HCT116 (cell line): ENCODE results near the gene AMER1. TPM values are rescaled to one million over a fixed set of nuclear protein-coding genes. Genes with fewer than 3 reads are reported as not detected.

Experiments
- ATAC-seq: fragments of 200-7000 bp; cut with Tn5 transposase; 2 replicates; pipeline ENCODE4 v1.9.1; 2020; ENCODE audit warnings: mild to moderate bottlenecking, moderate library complexity
- BruUV-seq: library from RNA; stranded (reverse); fragments of 400-500 nt; replicated peaks from 2 replicates; lab custom pipeline; 2021; lab: Mats Ljungman, UMichigan
- CTCF ChIA-PET: fragments of 300-600 bp; sonication (Branson Sonifier 250); formaldehyde crosslinking; loops from one replicate; lab custom pipeline; 2021; ENCODE audit warnings: antibody characterized with exemption; lab: Charles Lee
- POLR2A ChIA-PET: fragments of 300-600, 350-600 bp; sonication (Branson Sonifier 250); formaldehyde crosslinking; loops from one replicate; lab custom pipeline; 2021; ENCODE audit warnings: antibody characterized with exemption; lab: Charles Lee
- RAD21 ChIA-PET, 2 experiments: fragments of 300-600 bp; sonication (Branson Sonifier 250); formaldehyde crosslinking; loops; one replicate each; lab custom pipeline; 2023; ENCODE audit warnings: low total read pairs in 2 of 2; ENCODE audit not compliant: uncharacterized antibody in 2 of 2, unreplicated experiment in 2 of 2, low non-redundant PET in 1 of 2; lab: Charles Lee
- DNase-seq: peaks from one replicate; pipeline ENCODE4 v3.0.0-alpha.2; 2010; ENCODE audit warnings: low read depth, low spot score
- H2AFZ ChIP-seq: fragments of 200-600 bp; shearing (Covaris generic), sonication (generic); 2 replicates; pipeline ENCODE4 v1.6.1; 2017; ENCODE audit warnings: low read depth, mixed run types, mixed read lengths, antibody characterized with exemption, low read length; ENCODE audit not compliant: poor library complexity, severe bottlenecking
- H3K27ac ChIP-seq: 2 replicates; pipeline ENCODE4 v1.5.1; 2012; ENCODE audit warnings: low read depth, low read length
- H3K27me3 ChIP-seq: fragments of 200-600 bp; sonication (generic); 2 replicates; pipeline ENCODE4 v1.6.1; 2016; ENCODE audit warnings: mixed run types, low read length, mixed read lengths; ENCODE audit not compliant: insufficient read depth
- H3K36me3 ChIP-seq, 2 experiments: fragments of 200-500 bp in 1 of 2; fragments of 200-600 bp in 1 of 2; sonication (Bioruptor generic) in 1 of 2; sonication (generic) in 1 of 2; 2 replicates each; pipeline versions ENCODE4 v1.5.1 to v1.6.1; 2014 to 2016; ENCODE audit warnings: low read length in 2 of 2, inconsistent platforms in 1 of 2, mixed read lengths in 1 of 2, mixed run types in 1 of 2; ENCODE audit not compliant: insufficient read depth in 2 of 2, control insufficient read depth in 1 of 2
- H3K4me1 ChIP-seq, 2 experiments: fragments of 200-600 bp in 1 of 2; sonication (generic) in 1 of 2; 2 replicates each; pipeline versions ENCODE4 v1.5.1 to v1.6.1; 2012 to 2017; ENCODE audit warnings: low read length in 2 of 2, inconsistent platforms in 1 of 2, mild to moderate bottlenecking in 1 of 2, mixed read lengths in 1 of 2, mixed run types in 1 of 2, moderate library complexity in 1 of 2; ENCODE audit not compliant: insufficient read depth in 2 of 2, control insufficient read depth in 1 of 2
- H3K4me2 ChIP-seq: fragments of 200-600 bp; sonication (generic); 2 replicates; pipeline ENCODE4 v1.6.1; 2017; ENCODE audit warnings: mixed run types, low read length, mixed read lengths
- H3K4me3 ChIP-seq, 2 experiments: fragments of 200-600 bp in 1 of 2; sonication (generic) in 1 of 2; replicated peaks in 1 of 2; 2 replicates each; pipeline ENCODE4 v1.5.1; 2011 to 2016; ENCODE audit warnings: low read length in 2 of 2, control low read depth in 1 of 2, low read depth in 1 of 2, mild to moderate bottlenecking in 1 of 2, mixed read lengths in 1 of 2, mixed run types in 1 of 2
- H3K79me2 ChIP-seq: fragments of 200-600 bp; sonication (generic); 2 replicates; pipeline ENCODE4 v1.6.1; 2017; ENCODE audit warnings: mild to moderate bottlenecking, mixed run types, low read length, moderate library complexity, mixed read lengths; ENCODE audit not compliant: insufficient read depth
- H3K9ac ChIP-seq: fragments of 200-600 bp; sonication (generic); 2 replicates; pipeline ENCODE4 v1.6.1; 2016; ENCODE audit warnings: low read length, mixed read lengths
- H3K9me2 ChIP-seq: fragments of 200-600 bp; sonication (generic), shearing (Covaris generic); 2 replicates; pipeline ENCODE4 v1.6.1; 2017; ENCODE audit warnings: mixed run types, mild to moderate bottlenecking, moderate library complexity; ENCODE audit not compliant: insufficient read depth
- H3K9me3 ChIP-seq, 2 experiments: fragments of 200-500 bp in 1 of 2; fragments of 200-600 bp in 1 of 2; sonication (Bioruptor generic) in 1 of 2; sonication (generic) in 1 of 2; 2 replicates each; pipeline ENCODE4 v1.6.1; 2014 to 2017; ENCODE audit warnings: low read length in 2 of 2, mixed read lengths in 2 of 2, inconsistent platforms in 1 of 2, low read depth in 1 of 2, mild to moderate bottlenecking in 1 of 2, mixed run types in 1 of 2, moderate library complexity in 1 of 2; ENCODE audit not compliant: control insufficient read depth in 1 of 2, insufficient read depth in 1 of 2
- H4K20me1 ChIP-seq: fragments of 200-600 bp; sonication (generic), shearing (Covaris generic); 2 replicates; pipeline ENCODE4 v1.6.1; 2017; ENCODE audit warnings: mixed run types, mild to moderate bottlenecking, moderate library complexity; ENCODE audit not compliant: insufficient read depth
- ATF3 ChIP-seq: IDR thresholded peaks from 2 replicates; pipeline ENCODE4 v1.6.1; 2012
- CBX3 ChIP-seq: IDR thresholded peaks from 2 replicates; pipeline ENCODE4 v1.6.1; 2012; ENCODE audit warnings: low read depth
- CEBPB ChIP-seq: IDR thresholded peaks from 2 replicates; pipeline ENCODE4 v1.6.1; 2012; ENCODE audit warnings: low read depth
- CTCF ChIP-seq, 3 experiments: fragments of 200-600 bp in 1 of 3; sonication (generic) in 1 of 3; IDR thresholded peaks in 2 of 3; conservative IDR thresholded peaks in 1 of 3; 2 replicates each; pipeline ENCODE4 v1.5.1; 2012 to 2017; ENCODE audit warnings: low read depth in 2 of 3, low read length in 2 of 3, antibody characterized with exemption in 1 of 3, borderline replicate concordance in 1 of 3, control low read depth in 1 of 3, mild to moderate bottlenecking in 1 of 3, mixed read lengths in 1 of 3, mixed run types in 1 of 3, moderate library complexity in 1 of 3; ENCODE audit not compliant: insufficient read depth in 1 of 3
- EGR1 ChIP-seq: IDR thresholded peaks from 2 replicates; pipeline ENCODE4 v1.6.1; 2012; ENCODE audit warnings: low read depth
- EZH2 ChIP-seq: fragments of 200-600 bp; sonication (generic); IDR thresholded peaks from 2 replicates; pipeline ENCODE4 v1.6.1; 2017; ENCODE audit warnings: antibody characterized with exemption, mixed run types
- EZH2phosphoT487 ChIP-seq: fragments of 200-600 bp; IDR thresholded peaks from 2 replicates; pipeline ENCODE4 v1.6.1; 2018; ENCODE audit warnings: antibody characterized with exemption, borderline replicate concordance
- FOSL1 ChIP-seq: IDR thresholded peaks from 2 replicates; pipeline ENCODE4 v1.6.1; 2012; ENCODE audit warnings: low read depth
- JUND ChIP-seq: IDR thresholded peaks from 2 replicates; pipeline ENCODE4 v1.6.1; 2012
- MAX ChIP-seq: IDR thresholded peaks from 2 replicates; pipeline ENCODE4 v1.6.1; 2012
- POLR2A ChIP-seq: IDR thresholded peaks from 2 replicates; pipeline ENCODE4 v1.7.0; 2011; ENCODE audit warnings: borderline replicate concordance; ENCODE audit not compliant: insufficient read depth, insufficient read length; ENCODE audit errors: extremely low read depth
- POLR2AphosphoS5 ChIP-seq: IDR thresholded peaks from 2 replicates; pipeline ENCODE4 v1.6.1; 2011; ENCODE audit warnings: mild to moderate bottlenecking, low read depth, low read length, moderate library complexity
- RAD21 ChIP-seq: IDR thresholded peaks from 2 replicates; pipeline ENCODE4 v1.6.1; 2012; ENCODE audit warnings: low read depth, mild to moderate bottlenecking
- REST ChIP-seq: IDR thresholded peaks from 2 replicates; pipeline ENCODE4 v1.6.1; 2012; ENCODE audit warnings: low read depth
- SIN3A ChIP-seq: IDR thresholded peaks from 2 replicates; pipeline ENCODE4 v1.6.1; 2012; ENCODE audit warnings: low read depth
- SRF ChIP-seq: IDR thresholded peaks from 2 replicates; pipeline ENCODE4 v1.6.1; 2012; ENCODE audit warnings: low read depth
- TCF7L2 ChIP-seq: IDR thresholded peaks from 2 replicates; pipeline ENCODE4 v1.7.0; 2011; ENCODE audit warnings: borderline replicate concordance, inconsistent platforms; ENCODE audit not compliant: insufficient read depth, insufficient read length; ENCODE audit errors: extremely low read depth
- ZFX ChIP-seq: fragments of 450-650 bp; IDR thresholded peaks from 2 replicates; pipeline ENCODE4 v1.6.1; 2017
- intact Hi-C: fragments of 100-400 bp; cut with micrococcal nuclease; formaldehyde crosslinking; loops from 2 replicates; pipeline ENCODE4 v1.10.0; 2022
- total RNA-seq: library from RNA; stranded (reverse); gene quantifications from one replicate; pipeline ENCODE4 v1.2.1, GENCODE V29; 2021; ENCODE audit not compliant: unreplicated experiment
- TF ChIP-seq, protein P1 (sequence below): IDR thresholded peaks from 2 replicates; pipeline ENCODE4 v1.6.1; 2011; ENCODE audit warnings: mild to moderate bottlenecking, low read length, moderate library complexity; ENCODE audit not compliant: insufficient replicate concordance; ENCODE audit errors: extremely low read depth

AMER1 gene
- total RNA-seq, 1 experiment from 2014 or later, result 2.8 TPM

- no peak for TF ChIP-seq REST
- TF ChIP-seq CBX3, result no peak
These were observed 53.6 kb downstream of the AMER1 start (continued) for GRCh38 chrX:64151911-64152310.

DNA sequence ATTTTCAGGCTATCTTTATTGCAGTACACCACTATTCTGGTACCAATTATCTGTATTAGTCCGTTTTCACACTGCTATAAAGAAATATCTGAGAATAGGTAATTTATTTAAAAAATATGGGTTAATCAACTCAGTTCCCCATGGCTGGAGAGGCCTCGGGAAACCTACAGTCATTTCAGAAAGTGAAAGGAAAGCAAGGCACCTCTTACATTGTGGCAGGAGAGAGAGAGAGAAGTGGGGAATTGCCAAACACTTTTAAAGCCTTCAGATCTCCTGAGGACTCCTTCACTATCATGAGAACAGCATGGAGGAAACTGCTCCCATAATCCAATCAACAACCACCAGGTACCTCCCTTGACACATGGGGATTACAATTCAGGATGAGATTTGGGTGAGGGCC, 54.7 kb downstream of the AMER1 start:
- intact Hi-C loops, result no loop called here
- DNase-seq (no peak), ATAC-seq (no peak)
- Histone ChIP-seq H3K4me3 (no peak overlapping the region), H3K9me2 (no peaks in the 10 kb centered on the region), H4K20me1 (no peaks in the 10 kb centered on the region), H3K4me1 (no peaks in the 10 kb centered on the region), H2AFZ (no peak overlapping the region), H3K36me3 (no peaks in the 10 kb centered on the region), H3K27ac (no peak overlapping the region), H3K9ac (no peak overlapping the region), H3K9me3 (no peaks in the 10 kb centered on the region), H3K27me3 (no peaks in the 10 kb centered on the region), H3K4me2 (no peak overlapping the region), H3K79me2 (no peaks in the 10 kb centered on the region)
- CTCF ChIA-PET, result no interaction called here
- RAD21 ChIA-PET, result no interaction called here
- BruUV-seq, result no TSS peak
- POLR2A ChIA-PET, result no interaction called here
- TF ChIP-seq TCF7L2, result no peak
- TF ChIP-seq POLR2AphosphoS5, result no peak
- no peak for TF ChIP-seq CEBPB
- TF ChIP-seq FOSL1, result no peak
- no peak for TF ChIP-seq EZH2phosphoT487
- TF ChIP-seq POLR2A, result no peak
- TF ChIP-seq, protein P1, sequence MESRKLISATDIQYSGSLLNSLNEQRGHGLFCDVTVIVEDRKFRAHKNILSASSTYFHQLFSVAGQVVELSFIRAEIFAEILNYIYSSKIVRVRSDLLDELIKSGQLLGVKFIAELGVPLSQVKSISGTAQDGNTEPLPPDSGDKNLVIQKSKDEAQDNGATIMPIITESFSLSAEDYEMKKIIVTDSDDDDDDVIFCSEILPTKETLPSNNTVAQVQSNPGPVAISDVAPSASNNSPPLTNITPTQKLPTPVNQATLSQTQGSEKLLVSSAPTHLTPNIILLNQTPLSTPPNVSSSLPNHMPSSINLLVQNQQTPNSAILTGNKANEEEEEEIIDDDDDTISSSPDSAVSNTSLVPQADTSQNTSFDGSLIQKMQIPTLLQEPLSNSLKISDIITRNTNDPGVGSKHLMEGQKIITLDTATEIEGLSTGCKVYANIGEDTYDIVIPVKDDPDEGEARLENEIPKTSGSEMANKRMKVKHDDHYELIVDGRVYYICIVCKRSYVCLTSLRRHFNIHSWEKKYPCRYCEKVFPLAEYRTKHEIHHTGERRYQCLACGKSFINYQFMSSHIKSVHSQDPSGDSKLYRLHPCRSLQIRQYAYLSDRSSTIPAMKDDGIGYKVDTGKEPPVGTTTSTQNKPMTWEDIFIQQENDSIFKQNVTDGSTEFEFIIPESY, result no peak
- TF ChIP-seq ZFX, result no peak
- TF ChIP-seq CTCF (IDR thresholded peaks at IDR 0.05 in 2 of 3, conservative IDR thresholded peaks at IDR 0.05 in 1 of 3; ENCODE audit: borderline replicate concordance in 1 of 3, insufficient read depth in 1 of 3, low read depth in 2 of 3, low read length in 2 of 3), result no peak
- TF ChIP-seq CBX3, result no peak
- TF ChIP-seq SRF, result no peak
- TF ChIP-seq RAD21, result no peak
- no peak for TF ChIP-seq SIN3A
- no peak for TF ChIP-seq ATF3
- no peak for TF ChIP-seq JUND
- no peak for TF ChIP-seq MAX
- no peak for TF ChIP-seq EGR1
- TF ChIP-seq EZH2, result no peak
